PC-9 (cell line): ENCODE data around the gene PTPN9. TPM values are rescaled to one million over a fixed set of nuclear protein-coding genes. Genes with fewer than 3 reads are reported as not detected.
"Not testable (repeated sequence)": the region's sequence is repeated elsewhere in the genome, so short reads cannot be mapped to it uniquely, and the experiment has no call there.

Source experiments
- BruUV-seq: library from RNA; stranded (reverse); fragments of 400-500 nt; replicated peaks from 2 replicates; lab custom pipeline; 2021; lab: Mats Ljungman, UMichigan
- CTCF ChIA-PET: fragments of 300-600 bp; sonication (Branson Sonifier 250); formaldehyde crosslinking; loops from one replicate; lab custom pipeline; 2022; ENCODE audit warnings: antibody characterized with exemption; lab: Charles Lee
- POLR2A ChIA-PET: fragments of 300-600 bp; sonication (Branson Sonifier 250); formaldehyde crosslinking; loops from one replicate; lab custom pipeline; 2022; ENCODE audit warnings: antibody characterized with exemption; ENCODE audit not compliant: unreplicated experiment; lab: Charles Lee
- DNase-seq, 2 experiments: peaks; one replicate each; pipeline versions ENCODE4 v3.0.0 to v3.0.0-alpha.2; 2015 to 2022; ENCODE audit warnings: mixed read lengths in 1 of 2
- H2AFZ ChIP-seq: fragments of 200-600 bp; sonication (generic); 2 replicates; pipeline ENCODE4 v1.8.1; 2017; ENCODE audit warnings: antibody characterized with exemption
- H3F3A ChIP-seq: fragments of 200-600 bp; sonication (generic); 2 replicates; pipeline ENCODE4 v1.8.1; 2017; ENCODE audit warnings: antibody characterized with exemption, mild to moderate bottlenecking, low read depth; ENCODE audit not compliant: insufficient read depth
- H3K27ac ChIP-seq: fragments of 200-600 bp; sonication (generic); 2 replicates; pipeline ENCODE4 v1.6.1; 2016; ENCODE audit warnings: mixed run types
- H3K27me3 ChIP-seq: fragments of 200-600 bp; sonication (generic); 2 replicates; pipeline ENCODE4 v1.6.1; 2016; ENCODE audit warnings: low read depth, mixed run types; ENCODE audit not compliant: insufficient read depth
- H3K36me3 ChIP-seq: fragments of 200-600 bp; sonication (generic); 2 replicates; pipeline ENCODE4 v1.6.1; 2016; ENCODE audit warnings: low read depth, mixed run types
- H3K4me1 ChIP-seq: fragments of 200-600 bp; sonication (generic); replicated peaks from 2 replicates; pipeline ENCODE4 v1.6.1; 2016; ENCODE audit warnings: mixed run types; ENCODE audit not compliant: insufficient read depth
- H3K4me2 ChIP-seq: fragments of 200-600 bp; sonication (generic); 2 replicates; pipeline ENCODE4 v1.6.1; 2017; ENCODE audit warnings: mixed run types
- H3K4me3 ChIP-seq: fragments of 200-600 bp; sonication (generic); 2 replicates; pipeline ENCODE4 v1.6.1; 2016; ENCODE audit warnings: mixed run types
- H3K79me2 ChIP-seq: fragments of 200-600 bp; sonication (generic); 2 replicates; pipeline ENCODE4 v1.6.1; 2017; ENCODE audit warnings: low read depth, mixed run types
- H3K9me2 ChIP-seq: fragments of 200-600 bp; sonication (generic); 2 replicates; pipeline ENCODE4 v1.8.1; 2017; ENCODE audit warnings: mild to moderate bottlenecking; ENCODE audit not compliant: insufficient read depth
- H3K9me3 ChIP-seq: fragments of 200-600 bp; sonication (generic); 2 replicates; pipeline ENCODE4 v1.8.1; 2016; ENCODE audit warnings: low read depth; ENCODE audit not compliant: insufficient read depth
- H4K20me1 ChIP-seq: fragments of 200-600 bp; sonication (generic); 2 replicates; pipeline ENCODE4 v1.8.1; 2017; ENCODE audit not compliant: insufficient read depth
- EZH2 ChIP-seq: fragments of 200-600 bp; sonication (generic); IDR thresholded peaks from 2 replicates; pipeline ENCODE4 v1.8.0; 2017; ENCODE audit warnings: antibody characterized with exemption, low read depth
- intact Hi-C: fragments of 100-400 bp; cut with micrococcal nuclease; formaldehyde crosslinking; loops from one replicate; pipeline ENCODE4 v1.10.0; 2022; ENCODE audit not compliant: unreplicated experiment
- total RNA-seq: library from RNA; stranded (reverse); gene quantifications from 2 replicates; pipeline ENCODE4 v1.2.3, GENCODE V29; 2021
- TF ChIP-seq, protein P1 (sequence below): fragments of 200-600 bp; sonication (generic); conservative IDR thresholded peaks from 2 replicates; pipeline ENCODE4 v1.6.1; 2017; ENCODE audit warnings: mixed run types, antibody characterized with exemption, mild to moderate bottlenecking, moderate library complexity

Gene PTPN9
- total RNA-seq, 1 experiment from 2014 or later = 22.4 TPM

DNA sequence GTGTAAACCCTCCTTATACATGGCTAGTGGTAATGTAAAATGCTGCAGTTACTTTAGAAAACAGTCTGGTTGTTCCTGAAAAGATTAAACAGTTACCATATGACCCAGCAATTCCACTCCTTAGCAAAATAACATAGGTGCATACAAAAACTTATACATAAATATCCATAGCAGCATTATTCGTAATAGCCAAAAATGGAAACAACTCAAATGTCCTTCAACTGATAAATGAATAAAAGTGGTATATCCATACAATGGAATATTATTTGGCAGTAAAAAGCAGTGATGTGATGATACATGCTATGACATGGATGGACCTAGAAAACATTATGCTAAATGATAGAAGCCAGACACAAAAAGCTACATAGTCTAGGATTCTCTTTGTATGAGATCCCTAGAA, 96.0 kb downstream of the PTPN9 start:
- Histone ChIP-seq H4K20me1 (no peaks in the 10 kb centered on the region), H3K4me1 (no peaks in the 10 kb centered on the region), H3K27ac (no peak overlapping the region), H3K79me2 (no peaks in the 10 kb centered on the region), H3F3A (no peaks in the 10 kb centered on the region), H3K36me3 (0 out of 2 replicates have a peak, but pooled peaks cover 4% of the 10 kb centered on the region), H2AFZ (no peak overlapping the region), H3K4me3 (no peak overlapping the region), H3K27me3 (no peaks in the 10 kb centered on the region), H3K9me3 (no peaks in the 10 kb centered on the region), H3K4me2 (no peak overlapping the region), H3K9me2 (no peaks in the 10 kb centered on the region)
- CTCF ChIA-PET = no interaction called here
- no TSS peak for BruUV-seq
- POLR2A ChIA-PET = no interaction called here
- intact Hi-C loops = no loop called here
- TF ChIP-seq, protein P1, sequence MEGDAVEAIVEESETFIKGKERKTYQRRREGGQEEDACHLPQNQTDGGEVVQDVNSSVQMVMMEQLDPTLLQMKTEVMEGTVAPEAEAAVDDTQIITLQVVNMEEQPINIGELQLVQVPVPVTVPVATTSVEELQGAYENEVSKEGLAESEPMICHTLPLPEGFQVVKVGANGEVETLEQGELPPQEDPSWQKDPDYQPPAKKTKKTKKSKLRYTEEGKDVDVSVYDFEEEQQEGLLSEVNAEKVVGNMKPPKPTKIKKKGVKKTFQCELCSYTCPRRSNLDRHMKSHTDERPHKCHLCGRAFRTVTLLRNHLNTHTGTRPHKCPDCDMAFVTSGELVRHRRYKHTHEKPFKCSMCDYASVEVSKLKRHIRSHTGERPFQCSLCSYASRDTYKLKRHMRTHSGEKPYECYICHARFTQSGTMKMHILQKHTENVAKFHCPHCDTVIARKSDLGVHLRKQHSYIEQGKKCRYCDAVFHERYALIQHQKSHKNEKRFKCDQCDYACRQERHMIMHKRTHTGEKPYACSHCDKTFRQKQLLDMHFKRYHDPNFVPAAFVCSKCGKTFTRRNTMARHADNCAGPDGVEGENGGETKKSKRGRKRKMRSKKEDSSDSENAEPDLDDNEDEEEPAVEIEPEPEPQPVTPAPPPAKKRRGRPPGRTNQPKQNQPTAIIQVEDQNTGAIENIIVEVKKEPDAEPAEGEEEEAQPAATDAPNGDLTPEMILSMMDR = no peak
- TF ChIP-seq EZH2 = no peak
- no peak for DNase-seq

DNA sequence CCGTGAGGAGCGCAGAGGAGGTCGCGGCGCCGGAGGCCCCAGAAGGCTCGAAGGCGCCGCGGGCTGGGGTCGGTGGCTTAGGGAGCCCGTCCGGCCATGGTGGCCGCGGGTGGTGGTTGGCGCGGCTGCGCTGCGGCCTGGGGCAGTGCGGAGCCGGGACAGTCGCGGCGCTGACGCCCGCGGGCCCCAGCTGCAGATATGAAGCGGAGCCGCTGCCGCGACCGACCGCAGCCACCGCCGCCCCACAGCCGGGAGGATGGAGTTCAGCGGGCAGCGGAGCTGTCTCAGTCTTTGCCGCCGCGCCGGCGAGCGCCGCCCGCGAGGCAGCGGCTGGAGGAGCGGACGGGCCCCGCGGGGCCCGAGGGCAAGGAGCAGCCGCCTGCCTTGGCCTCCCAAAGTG, 98.7 kb downstream of the PTPN9 start:
- DNase-seq, H3K4me1 ChIP-seq, H2AFZ ChIP-seq, H3K27ac ChIP-seq, H3F3A ChIP-seq, H3K4me2 ChIP-seq, H3K27me3 ChIP-seq, H3K36me3 ChIP-seq, BruUV-seq, H3K79me2 ChIP-seq, POLR2A ChIA-PET, H3K4me3 ChIP-seq, H4K20me1 ChIP-seq, H3K9me2 ChIP-seq, CTCF ChIA-PET, intact Hi-C loops, H3K9me3 ChIP-seq: not testable (repeated sequence)

DNA sequence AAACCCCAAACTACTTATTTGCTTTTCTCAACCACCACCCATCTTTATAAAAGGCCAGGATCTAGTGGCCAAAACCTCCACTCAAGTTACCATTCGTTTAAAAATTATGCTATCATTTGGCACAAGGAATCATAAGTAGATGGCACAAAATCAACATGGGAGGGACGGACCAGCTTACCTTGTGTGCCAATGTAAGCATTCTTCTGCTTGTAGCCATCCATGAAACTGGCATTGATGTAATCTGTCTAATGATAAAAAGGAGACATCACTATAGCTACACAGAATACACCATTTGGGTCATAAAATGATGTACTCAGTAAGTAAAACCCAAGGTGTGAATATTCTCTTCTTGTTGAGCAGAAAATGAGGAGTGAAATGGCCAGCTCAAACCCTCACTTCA, 99.4 kb downstream of the PTPN9 start:
- Histone ChIP-seq H3K27me3 (no peaks in the 10 kb centered on the region), H3K4me3 (no peak overlapping the region), H3K4me1 (no peaks in the 10 kb centered on the region), H2AFZ (no peak overlapping the region), H3K79me2 (no peaks in the 10 kb centered on the region), H3K36me3 (0 out of 2 replicates have a peak, but pooled peaks cover 4% of the 10 kb centered on the region), H3F3A (no peaks in the 10 kb centered on the region), H4K20me1 (no peaks in the 10 kb centered on the region), H3K9me3 (no peaks in the 10 kb centered on the region), H3K4me2 (no peak overlapping the region), H3K9me2 (no peaks in the 10 kb centered on the region), H3K27ac (no peak overlapping the region)
- POLR2A ChIA-PET = no interaction called here
- BruUV-seq = no TSS peak
- TF ChIP-seq, protein P1 = no peak
- no peak for TF ChIP-seq EZH2
- CTCF ChIA-PET = no interaction called here
- DNase-seq = no peak
- intact Hi-C loops = no loop called here

GRCh38 chr15:75477094-75477493, 102.0 kb downstream of the PTPN9 start:
- H3K9me2 ChIP-seq, CTCF ChIA-PET, H3F3A ChIP-seq, H3K4me1 ChIP-seq, H3K4me2 ChIP-seq, H3K36me3 ChIP-seq, H4K20me1 ChIP-seq, intact Hi-C loops, H3K79me2 ChIP-seq, H3K9me3 ChIP-seq, H3K4me3 ChIP-seq, POLR2A ChIA-PET, H3K27ac ChIP-seq, BruUV-seq, H2AFZ ChIP-seq, H3K27me3 ChIP-seq, DNase-seq: not testable (repeated sequence)
